ENCODE data around the gene SLX9.

- TF ChIP-seq CTCF (IDR thresholded peaks at IDR 0.05) = no peak
- no peak for TF ChIP-seq EP300 (IDR thresholded peaks at IDR 0.05)
Observed at GRCh38 chr21:45004059-45004422, 64.2 kb downstream of the SLX9 start.
